Cardiac septum (tissue), 1 donor: ENCODE measurements around the gene PBX3. TPM values are rescaled to one million over a fixed set of nuclear protein-coding genes. Genes with fewer than 3 reads are reported as not detected.

Experiments
- DNase-seq: peaks from one replicate; pipeline ENCODE4 v3.0.0-alpha.2; 2020; ENCODE audit warnings: low spot score
- intact Hi-C: fragments of 100-400 bp; cut with DNase I; formaldehyde crosslinking; loops from one replicate; pipeline ENCODE4 v1.14.0; 2022
- total RNA-seq: library from RNA; stranded (reverse); fragmentation: NEBNext Ultra II Directional; extraction: Animal tissue kit (Norgen Biotek cat#: 25700); gene quantifications from one replicate; pipeline ENCODE4 v1.2.1, GENCODE V29; 2021
- donor health status: DM: no; HTN: no; CAD: no.

Gene PBX3
- total RNA-seq, 1 donor from 2014 or later: 56.2 TPM

GRCh38 chr9:125914411-125914810 is 167.2 kb downstream of the PBX3 start:
- no peak for DNase-seq
- intact Hi-C loops: no loop called here

GRCh38 chr9:125915606-125916005 is 168.4 kb downstream of the PBX3 start:
- intact Hi-C loops: no loop called here
- DNase-seq: no peak

GRCh38 chr9:125919565-125919964 is 172.4 kb downstream of the PBX3 start:
- intact Hi-C loops: no loop called here
- DNase-seq: no peak

GRCh38 chr9:125920402-125920801 is 173.2 kb downstream of the PBX3 start:
- intact Hi-C loops: no loop called here
- no peak for DNase-seq

GRCh38 chr9:125922854-125923253 is 175.7 kb downstream of the PBX3 start:
- intact Hi-C loops: no loop called here

GRCh38 chr9:125924351-125924750 is 177.2 kb downstream of the PBX3 start:
- intact Hi-C loops: no loop called here
- DNase-seq: no peak

More at GRCh38 chr9:125922854-125923253, 175.7 kb downstream of the PBX3 start:
- no peak for DNase-seq

- DNase-seq: no peak
- intact Hi-C loops: no loop called here
Observed at GRCh38 chr9:125926936-125927335, 179.8 kb downstream of the PBX3 start.

- no peak for DNase-seq
- intact Hi-C loops: no loop called here
Observed at GRCh38 chr9:125929846-125930245, 182.7 kb downstream of the PBX3 start.

- intact Hi-C loops: no loop called here
- DNase-seq: no peak
Observed at GRCh38 chr9:125931211-125931610, 184.0 kb downstream of the PBX3 start.

- DNase-seq: no peak
- intact Hi-C loops: no loop called here
Observed at GRCh38 chr9:125932012-125932411, 184.8 kb downstream of the PBX3 start.

GRCh38 chr9:125932746-125933455 is 185.7 kb downstream of the PBX3 start:
- intact Hi-C loops: no loop called here
- DNase-seq: no peak

GRCh38 chr9:125942125-125942524 is 195.0 kb downstream of the PBX3 start:
- DNase-seq: no peak
- intact Hi-C loops: no loop called here

- DNase-seq: no peak
- intact Hi-C loops: no loop called here
Observed at GRCh38 chr9:125943831-125944230, 196.7 kb downstream of the PBX3 start.

GRCh38 chr9:125946397-125946796 is 199.2 kb downstream of the PBX3 start:
- intact Hi-C loops: no loop called here
- DNase-seq: no peak

GRCh38 chr9:125948887-125949596 is 201.9 kb downstream of the PBX3 start:
- no peak for DNase-seq
- intact Hi-C loops: no loop called here

- intact Hi-C loops: no loop called here
- no peak for DNase-seq
Observed at GRCh38 chr9:125949703-125950460, 202.7 kb downstream of the PBX3 start.

- no peak for DNase-seq
- intact Hi-C loops: no loop called here
Observed at GRCh38 chr9:125950880-125951471, 203.8 kb downstream of the PBX3 start.

GRCh38 chr9:125953314-125954019 is 206.3 kb downstream of the PBX3 start:
- intact Hi-C loops: no loop called here
- no peak for DNase-seq

- intact Hi-C loops: no loop called here
- DNase-seq: no peak
Observed at GRCh38 chr9:125956102-125956501, 208.9 kb downstream of the PBX3 start.

- intact Hi-C loops: no loop called here
- DNase-seq: no peak
Observed at GRCh38 chr9:125959315-125959714, 212.1 kb downstream of the PBX3 start.
